T-helper 2 cell treated with Interferon-gamma antibody and Interleukin-4, amounts not matched to agents 100 ng/mL and 5 ng/mL, for 36 hours (primary cell): ENCODE data around the gene ZNF689. TPM values are rescaled to one million over a fixed set of nuclear protein-coding genes. Genes with fewer than 3 reads are reported as not detected.

Source experiments
- intact Hi-C: fragments of 100-400 bp; cut with micrococcal nuclease; formaldehyde crosslinking; loops from one replicate; pipeline ENCODE4 v1.15.1; 2023
- total RNA-seq: library from RNA; stranded (reverse); gene quantifications from 2 replicates; pipeline ENCODE4 v1.2.3, GENCODE V29; 2022

The ZNF689 gene
- total RNA-seq, 1 donor from 2014 or later: 11.6 TPM

GRCh38 chr16:30567160-30567990, 42.8 kb downstream of the ZNF689 start:
- intact Hi-C loops: loop anchor here (5.0 kb wide), 1 partner anchor 500 kb away; the partner anchor contains the start of gene ALDOA

DNA sequence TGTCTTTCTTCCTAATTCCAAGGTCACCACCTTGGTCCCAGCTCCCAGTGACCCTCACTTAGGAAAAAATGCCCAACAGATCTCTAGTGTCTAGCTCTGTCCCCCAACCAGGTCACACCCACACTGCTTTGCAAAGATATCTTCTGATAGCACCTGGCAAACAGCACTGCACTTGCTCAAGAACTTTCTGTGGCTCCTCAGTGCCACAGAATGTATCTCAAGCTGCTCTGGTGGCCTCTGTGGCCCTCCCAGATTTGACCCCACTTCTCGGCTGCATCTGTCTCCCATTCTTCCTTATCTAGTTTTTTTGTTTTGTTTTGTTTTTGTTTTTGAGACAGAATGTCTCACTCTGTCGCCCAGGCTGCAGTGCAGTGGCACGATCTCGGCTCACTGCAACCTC, 43.7 kb downstream of the ZNF689 start:
- intact Hi-C loops: loop anchor here (5.0 kb wide), 1 partner anchor 499 kb away; the partner anchor contains the start of gene ALDOA

DNA sequence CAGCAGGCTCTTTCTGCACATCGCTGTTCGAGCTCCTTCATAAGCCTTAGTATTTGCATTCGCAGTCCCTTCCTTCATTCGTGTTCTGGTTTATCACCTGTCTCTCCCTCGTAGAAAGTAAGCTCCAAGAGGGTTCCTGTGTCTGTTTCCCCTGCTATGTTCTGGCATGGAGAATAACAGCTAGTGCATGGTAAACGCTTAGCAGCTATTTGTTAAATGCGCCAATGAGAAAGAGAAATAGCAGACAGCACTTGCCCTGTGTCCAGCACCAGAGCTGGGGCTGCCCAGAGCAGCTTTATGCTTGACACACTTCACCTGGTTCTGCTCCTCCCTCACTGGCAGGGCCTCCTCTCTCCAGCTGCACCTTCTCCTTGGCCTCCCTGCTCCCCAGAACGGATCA, 44.2 kb downstream of the ZNF689 start:
- intact Hi-C loops: loop anchor here (5.0 kb wide), 1 partner anchor 499 kb away; the partner anchor contains the start of gene ALDOA

- intact Hi-C loops: loop anchor here (5.0 kb wide), 1 partner anchor 498 kb away; the partner anchor contains the start of gene ALDOA
Observed at GRCh38 chr16:30565526-30565925, 44.7 kb downstream of the ZNF689 start.

- intact Hi-C loops: no loop called here
Observed at GRCh38 chr16:30562021-30562420, 48.2 kb downstream of the ZNF689 start.

- intact Hi-C loops: no loop called here
Observed at GRCh38 chr16:30561089-30561816, 48.9 kb downstream of the ZNF689 start.

GRCh38 chr16:30559690-30560089, 50.5 kb downstream of the ZNF689 start:
- intact Hi-C loops: loop anchor here (2.0 kb wide), 1 partner anchor 33 kb away; the partner anchor contains the start of gene ZNF768

DNA sequence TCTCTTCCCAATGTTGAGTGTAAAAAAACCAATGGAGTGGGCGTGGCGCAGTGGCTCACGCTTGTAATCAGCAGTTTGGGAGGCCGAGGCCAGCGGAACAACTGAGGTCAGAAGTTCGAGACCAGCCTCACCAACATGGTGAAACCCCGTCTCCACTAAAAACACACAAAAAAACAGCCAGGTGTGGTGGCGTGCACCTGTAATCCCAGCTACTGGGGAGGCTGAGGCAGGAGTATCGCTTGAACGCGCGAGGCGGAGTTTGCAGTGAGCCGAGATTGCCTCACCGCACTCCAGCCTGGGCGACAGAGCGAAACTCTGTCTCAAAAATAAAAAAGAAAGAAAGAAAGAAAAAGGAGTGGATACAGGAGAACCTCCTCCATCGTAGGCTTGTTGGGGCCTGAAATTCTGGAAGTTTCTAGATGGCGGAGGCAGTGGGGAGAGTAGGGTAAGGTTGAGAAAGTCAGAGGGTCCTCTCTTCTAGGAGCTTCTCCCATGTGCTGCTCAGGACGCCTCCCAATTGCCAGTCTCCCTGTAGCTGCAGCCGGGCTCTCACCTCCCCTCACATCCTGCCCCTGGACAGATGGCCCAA, 51.3 kb downstream of the ZNF689 start:
- intact Hi-C loops: loop anchor here (1.0 to 2.0 kb wide), 7 partner anchors 13 to 135 kb away; partner anchors contain the start of genes FBRS, PRR14, ZNF768 and ZNF785

DNA sequence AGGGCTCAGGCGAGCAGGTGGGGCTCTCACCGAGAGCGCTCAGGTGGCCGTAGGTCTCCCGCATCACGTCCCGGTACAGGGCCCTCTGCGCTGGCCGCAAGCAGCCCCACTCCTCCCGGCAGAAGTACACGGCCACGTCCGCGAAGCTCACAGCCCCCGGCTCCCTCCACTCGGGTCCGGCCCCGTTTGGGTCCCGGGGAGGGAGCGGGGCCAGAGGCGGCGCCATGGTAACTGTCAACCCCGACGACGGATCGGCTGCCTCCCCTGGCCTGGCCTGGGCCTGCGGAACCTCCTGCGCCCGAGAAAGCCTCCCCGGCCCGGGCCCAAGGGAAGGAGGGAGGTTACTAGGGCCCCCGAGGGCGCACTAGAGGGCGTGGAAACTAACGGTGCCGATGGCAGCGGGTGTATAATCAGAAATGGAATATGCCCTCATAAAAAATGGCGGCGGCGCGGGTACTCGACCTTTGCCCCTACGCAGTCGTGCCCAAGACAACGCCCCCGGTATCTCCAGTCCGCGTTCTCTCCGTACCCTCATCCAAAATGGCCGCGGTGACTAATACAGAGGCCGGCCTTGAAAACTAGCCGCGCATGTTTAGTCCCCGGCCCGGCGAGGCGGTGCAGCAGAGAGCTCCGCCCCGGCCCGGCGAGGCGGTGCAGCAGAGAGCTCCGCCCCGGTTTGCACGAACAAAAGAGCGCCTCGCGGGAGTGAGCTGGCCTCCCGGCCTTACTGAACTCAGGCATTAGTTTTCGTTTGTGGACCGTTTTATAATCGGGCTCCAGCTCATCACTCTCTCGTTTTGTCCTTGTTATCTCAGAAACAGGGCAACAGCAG, 52.0 kb downstream of the ZNF689 start, which contains the start of gene ZNF764:
ZNF764 (minus strand) TSS at position 418 of the 832 bp plus-strand sequence; CDS start at position 226, 192 bp downstream.
- intact Hi-C loops: loop anchor here (1.0 to 2.0 kb wide), 7 partner anchors 14 to 136 kb away; partner anchors contain the start of genes FBRS, PRR14, ZNF768 and ZNF785

DNA sequence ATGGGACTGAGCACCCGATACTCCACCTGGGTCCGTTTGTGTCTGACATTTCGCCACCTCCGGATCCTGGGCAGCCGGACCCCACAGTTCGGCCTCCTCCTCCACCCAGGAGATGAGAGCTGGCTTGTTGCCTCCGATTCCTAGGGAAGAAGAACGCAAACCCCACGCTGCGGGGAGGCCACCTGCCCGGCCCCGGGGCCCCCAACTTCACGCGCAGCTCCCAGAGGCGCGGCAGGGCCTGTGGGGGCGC, 52.6 kb downstream of the ZNF689 start:
- intact Hi-C loops: no loop called here

DNA sequence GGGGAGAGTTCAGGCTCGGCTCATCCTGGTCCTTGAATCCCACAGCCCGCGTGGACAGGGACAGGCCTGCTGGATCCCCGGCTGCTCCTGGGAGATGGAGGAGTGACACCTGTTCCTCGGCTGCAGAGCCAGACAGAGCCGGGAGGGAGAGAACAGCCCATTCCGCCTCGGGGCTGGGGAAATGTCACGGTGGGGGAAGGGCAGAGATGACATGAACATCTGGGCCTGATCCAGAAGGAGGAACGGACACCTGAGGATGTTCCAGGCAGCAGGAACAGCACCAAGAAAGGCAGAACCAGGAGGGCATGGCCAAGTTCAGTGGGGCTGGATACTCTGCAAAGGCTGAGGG, 54.1 kb downstream of the ZNF689 start:
- intact Hi-C loops: no loop called here

GRCh38 chr16:30555315-30556124, 54.7 kb downstream of the ZNF689 start:
- intact Hi-C loops: no loop called here

DNA sequence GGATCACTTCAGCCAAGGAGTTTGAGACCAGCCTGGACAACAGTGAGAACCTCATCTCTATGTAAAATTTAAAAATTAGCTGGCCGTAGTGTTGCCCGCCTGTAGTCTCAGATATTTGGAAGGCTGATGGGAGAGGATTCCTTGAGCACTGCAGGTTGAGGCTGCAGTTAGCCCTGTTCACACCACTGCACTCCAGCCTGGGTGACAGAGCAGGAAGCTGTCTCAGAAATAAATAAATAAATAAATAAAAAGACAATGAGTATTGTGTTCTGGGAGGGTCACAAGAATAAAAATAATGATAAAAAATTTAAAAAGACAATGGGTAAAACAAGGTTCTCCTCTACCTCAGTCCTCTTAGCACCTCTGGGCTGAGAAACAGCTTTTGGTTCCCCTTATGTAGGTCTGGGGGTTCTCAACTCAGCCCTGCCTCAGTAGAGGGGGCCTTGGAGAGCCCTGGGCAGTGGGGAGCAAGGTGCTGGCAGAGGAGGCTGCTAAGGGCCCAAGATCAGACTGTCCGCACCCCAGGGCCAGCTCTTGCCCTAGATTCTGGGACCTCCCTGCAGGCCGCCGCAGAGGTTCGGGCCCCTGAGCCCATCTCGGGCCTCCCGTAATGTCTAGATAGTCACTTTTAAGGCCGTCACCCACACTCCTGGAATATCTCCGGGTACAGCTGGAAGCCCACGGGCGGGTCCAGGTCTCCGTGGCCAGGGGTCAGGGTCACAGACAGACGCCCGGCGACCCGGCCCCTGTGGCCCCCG, 55.5 kb downstream of the ZNF689 start:
- intact Hi-C loops: no loop called here

- intact Hi-C loops: no loop called here
Observed at GRCh38 chr16:30553393-30553899, 56.7 kb downstream of the ZNF689 start.

DNA sequence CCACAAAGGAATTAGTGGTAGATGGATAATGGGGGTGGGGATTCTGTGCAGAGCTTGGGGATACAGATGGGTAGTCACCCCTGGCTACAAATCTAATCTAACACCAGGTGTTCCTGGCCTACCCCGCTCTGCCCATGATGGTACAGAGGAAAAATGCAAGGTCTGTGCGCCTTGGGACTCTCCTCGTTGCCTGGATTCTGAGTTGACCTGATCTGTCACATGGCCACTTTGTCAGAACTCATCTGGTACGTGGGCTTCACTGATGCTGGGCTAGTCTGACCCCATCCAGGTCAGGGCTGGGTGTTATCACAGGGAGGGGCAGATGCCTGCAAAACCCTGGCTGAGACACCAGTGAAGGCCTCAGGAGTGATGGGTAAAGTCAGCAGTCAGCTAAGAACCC, 57.2 kb downstream of the ZNF689 start:
- intact Hi-C loops: no loop called here
